ENCODE data around the gene EMID1. TPM values are rescaled to one million over a fixed set of nuclear protein-coding genes. Genes with fewer than 3 reads are reported as not detected.
A peak's percentile ranks its signal among the peaks of the same experiment; 100 is the strongest.

EMID1 gene
- total RNA-seq (2014; rRNA removed; shearing (Covaris generic)), result 4.5 and 5.6 TPM in 2 replicates

DNA sequence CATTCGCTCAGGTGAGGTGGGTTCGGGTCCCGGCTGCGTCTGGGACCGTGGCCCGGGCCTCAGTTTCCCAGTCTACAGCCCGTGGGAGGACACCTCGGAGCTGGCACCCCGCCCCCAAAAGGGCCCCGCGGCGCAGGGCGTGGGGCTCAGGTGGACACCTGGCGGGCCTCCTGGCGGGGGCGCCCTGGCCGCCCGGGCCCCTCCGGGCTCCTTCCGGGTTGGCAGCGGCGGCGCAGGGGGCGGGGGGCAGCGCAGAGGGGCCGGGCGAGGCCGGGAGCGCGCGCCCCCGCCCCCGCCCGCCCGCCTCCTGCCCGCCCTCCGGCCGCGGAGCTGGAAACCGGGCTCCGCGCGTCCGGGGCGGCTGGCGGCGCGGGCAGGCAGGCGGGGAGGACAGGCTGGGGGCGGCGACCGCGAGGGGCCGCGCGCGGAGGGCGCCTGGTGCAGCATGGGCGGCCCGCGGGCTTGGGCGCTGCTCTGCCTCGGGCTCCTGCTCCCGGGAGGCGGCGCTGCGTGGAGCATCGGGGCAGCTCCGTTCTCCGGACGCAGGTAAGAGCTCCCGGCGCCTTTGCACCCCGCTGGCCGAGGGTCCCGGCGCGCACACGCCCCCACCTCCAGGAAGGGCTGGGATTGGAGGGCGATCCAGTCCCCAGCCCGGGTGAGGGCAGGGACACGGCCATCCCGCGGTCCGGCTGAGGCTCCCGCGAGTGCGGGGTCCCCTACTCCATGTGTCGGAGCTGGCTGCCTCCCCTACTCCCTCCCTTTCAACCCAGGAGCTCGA, at the start of gene EMID1:
Gene EMID1, plus strand, starts transcription at position 303 of the 778 bp plus-strand sequence. Its CDS starts 143 bp downstream, at position 446.
- peak within 1 kb of the TSS; percentile 74 for H3K4me3 ChIP-seq (ENCODE audit: insufficient read depth, low read depth, low read length)
- H3K27me3 ChIP-seq (ENCODE audit: control insufficient read depth, insufficient read depth, low read length), result peaks cover 11% of the 10 kb centered on the region; the same call in 1 of the 2 replicates
- peak; percentile 93 for DNase-seq

GRCh38 chr22:29155966-29156365, 49.7 kb upstream of the EMID1 start:
- DNase-seq, result no peak
- no peaks in the 10 kb centered on the region for H3K27me3 ChIP-seq (ENCODE audit: control insufficient read depth, insufficient read depth, low read length)
- no peak overlapping the region for H3K4me3 ChIP-seq (ENCODE audit: insufficient read depth, low read depth, low read length)
- H3K36me3 ChIP-seq (replicated peaks; ENCODE audit: control insufficient read depth, insufficient read depth, low read length), result no peaks in the 10 kb centered on the region

More for the DNA sequence above, at the start of gene EMID1:
- no peaks in the 10 kb centered on the region for H3K36me3 ChIP-seq (replicated peaks; ENCODE audit: control insufficient read depth, insufficient read depth, low read length)

DNA sequence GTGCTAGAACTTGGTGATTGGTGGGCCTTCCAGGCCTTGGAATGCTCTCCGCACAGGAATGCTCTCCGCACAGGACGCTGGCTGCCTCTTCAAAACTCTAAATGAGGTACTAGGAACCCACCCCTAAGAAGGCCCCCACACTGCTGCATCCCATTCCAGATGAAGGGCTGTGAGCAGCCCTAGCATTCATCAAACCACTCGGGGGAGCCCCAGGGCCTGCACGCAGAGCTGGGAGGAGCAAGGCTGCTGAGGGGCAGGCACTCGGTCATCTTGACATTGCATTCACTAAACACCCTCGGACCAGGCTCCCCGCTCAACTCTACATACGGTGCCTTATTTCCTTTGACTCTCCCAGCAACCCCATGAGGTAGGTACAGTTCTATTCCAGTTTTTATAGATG, 49.2 kb upstream of the EMID1 start:
- no peaks in the 10 kb centered on the region for H3K36me3 ChIP-seq (replicated peaks; ENCODE audit: control insufficient read depth, insufficient read depth, low read length)
- no peak overlapping the region for H3K4me3 ChIP-seq (ENCODE audit: insufficient read depth, low read depth, low read length)
- no peaks in the 10 kb centered on the region for H3K27me3 ChIP-seq (ENCODE audit: control insufficient read depth, insufficient read depth, low read length)
- DNase-seq, result peak; percentile 76

GRCh38 chr22:29157759-29158535, 47.7 kb upstream of the EMID1 start:
- DNase-seq, result peak; percentile 48
- Histone ChIP-seq H3K27me3 (ENCODE audit: control insufficient read depth, insufficient read depth, low read length) (no peaks in the 10 kb centered on the region), H3K36me3 (replicated peaks; ENCODE audit: control insufficient read depth, insufficient read depth, low read length) (no peaks in the 10 kb centered on the region), H3K4me3 (ENCODE audit: insufficient read depth, low read depth, low read length) (no peak overlapping the region)

- Histone ChIP-seq H3K36me3 (replicated peaks; ENCODE audit: control insufficient read depth, insufficient read depth, low read length) (no peaks in the 10 kb centered on the region), H3K27me3 (ENCODE audit: control insufficient read depth, insufficient read depth, low read length) (no peaks in the 10 kb centered on the region), H3K4me3 (ENCODE audit: insufficient read depth, low read depth, low read length) (no peak overlapping the region)
- no peak for DNase-seq
These were observed 47.1 kb upstream of the EMID1 start for GRCh38 chr22:29158546-29158945.

DNA sequence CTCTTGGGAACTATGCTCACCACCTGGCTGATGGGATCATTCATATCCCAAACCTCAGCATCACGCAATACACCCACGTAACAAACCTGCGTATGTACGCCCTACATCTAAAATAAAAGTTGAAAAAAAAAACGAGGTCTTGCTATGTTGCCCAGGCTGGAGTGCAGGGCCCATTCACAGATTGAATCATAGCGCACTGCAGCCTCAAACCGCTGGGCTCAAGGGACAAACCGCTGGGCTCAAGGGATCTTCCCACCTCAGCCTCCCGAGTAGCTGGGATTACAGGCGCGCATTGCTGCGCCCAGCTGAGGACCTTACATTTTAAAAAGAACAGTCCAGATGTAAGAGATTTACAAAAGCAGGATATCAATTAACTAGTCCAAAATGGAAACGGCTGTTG, 41.9 kb upstream of the EMID1 start:
- no peak for DNase-seq
- Histone ChIP-seq H3K27me3 (ENCODE audit: control insufficient read depth, insufficient read depth, low read length) (no peaks in the 10 kb centered on the region), H3K4me3 (ENCODE audit: insufficient read depth, low read depth, low read length) (no peak overlapping the region), H3K36me3 (replicated peaks; ENCODE audit: control insufficient read depth, insufficient read depth, low read length) (no peaks in the 10 kb centered on the region)

GRCh38 chr22:29165321-29166060, 40.2 kb upstream of the EMID1 start:
- H3K27me3 ChIP-seq (ENCODE audit: control insufficient read depth, insufficient read depth, low read length), result no peaks in the 10 kb centered on the region
- H3K36me3 ChIP-seq (replicated peaks; ENCODE audit: control insufficient read depth, insufficient read depth, low read length), result no peaks in the 10 kb centered on the region
- no peak overlapping the region for H3K4me3 ChIP-seq (ENCODE audit: insufficient read depth, low read depth, low read length)
- DNase-seq, result no peak

DNA sequence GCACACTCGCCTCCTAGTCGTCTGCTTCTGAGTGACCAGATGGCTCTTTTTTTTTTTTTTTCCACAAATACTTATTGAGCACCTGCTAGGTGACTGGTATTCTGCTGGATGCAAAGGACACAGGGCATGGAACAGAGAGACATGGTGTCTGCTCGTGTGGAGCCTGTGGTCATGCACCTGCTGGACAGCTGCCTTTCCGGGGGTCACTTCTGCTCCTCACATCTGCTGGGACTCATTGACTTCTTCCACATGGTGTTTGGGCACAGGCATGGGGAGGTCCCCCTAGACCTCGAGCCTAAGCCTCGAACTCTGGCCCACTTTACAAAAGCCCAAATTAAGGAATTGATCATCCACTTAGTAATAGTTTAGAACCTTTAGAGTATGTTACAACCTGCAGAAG, 39.5 kb upstream of the EMID1 start:
- Histone ChIP-seq H3K4me3 (ENCODE audit: insufficient read depth, low read depth, low read length) (no peak overlapping the region), H3K27me3 (ENCODE audit: control insufficient read depth, insufficient read depth, low read length) (no peaks in the 10 kb centered on the region), H3K36me3 (replicated peaks; ENCODE audit: control insufficient read depth, insufficient read depth, low read length) (no peaks in the 10 kb centered on the region)
- no peak for DNase-seq

- Histone ChIP-seq H3K4me3 (ENCODE audit: insufficient read depth, low read depth, low read length) (no peak overlapping the region), H3K27me3 (ENCODE audit: control insufficient read depth, insufficient read depth, low read length) (no peaks in the 10 kb centered on the region), H3K36me3 (replicated peaks; ENCODE audit: control insufficient read depth, insufficient read depth, low read length) (no peaks in the 10 kb centered on the region)
- DNase-seq, result no peak
These were observed 38.4 kb upstream of the EMID1 start for GRCh38 chr22:29167032-29167911.

GRCh38 chr22:29171721-29172120, 34.0 kb upstream of the EMID1 start:
- Histone ChIP-seq H3K36me3 (replicated peaks; ENCODE audit: control insufficient read depth, insufficient read depth, low read length) (no peaks in the 10 kb centered on the region), H3K27me3 (ENCODE audit: control insufficient read depth, insufficient read depth, low read length) (no peaks in the 10 kb centered on the region), H3K4me3 (ENCODE audit: insufficient read depth, low read depth, low read length) (no peak overlapping the region)
- DNase-seq, result no peak

DNA sequence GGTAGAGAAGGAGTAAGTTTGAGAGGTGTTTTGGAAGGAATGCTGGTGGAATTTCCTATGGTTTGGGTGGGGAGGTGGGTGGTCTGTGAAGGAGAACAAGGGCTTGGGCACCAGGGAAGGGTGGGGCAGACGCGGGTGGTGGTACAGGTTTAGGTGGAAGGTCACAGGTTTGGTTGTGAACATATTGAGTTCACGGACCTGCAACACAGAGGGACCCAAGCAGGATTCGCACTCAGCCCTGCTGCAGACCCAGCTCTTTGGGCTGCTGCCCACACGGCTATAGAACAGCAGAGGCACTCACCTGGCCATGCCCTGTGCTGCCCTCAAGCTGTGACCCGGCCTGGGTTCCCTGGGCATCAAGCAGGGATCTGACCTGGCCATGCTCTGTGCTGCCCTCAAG, 33.5 kb upstream of the EMID1 start:
- Histone ChIP-seq H3K27me3 (ENCODE audit: control insufficient read depth, insufficient read depth, low read length) (no peaks in the 10 kb centered on the region), H3K36me3 (replicated peaks; ENCODE audit: control insufficient read depth, insufficient read depth, low read length) (no peaks in the 10 kb centered on the region), H3K4me3 (ENCODE audit: insufficient read depth, low read depth, low read length) (no peak overlapping the region)
- DNase-seq, result peak; percentile 23

DNA sequence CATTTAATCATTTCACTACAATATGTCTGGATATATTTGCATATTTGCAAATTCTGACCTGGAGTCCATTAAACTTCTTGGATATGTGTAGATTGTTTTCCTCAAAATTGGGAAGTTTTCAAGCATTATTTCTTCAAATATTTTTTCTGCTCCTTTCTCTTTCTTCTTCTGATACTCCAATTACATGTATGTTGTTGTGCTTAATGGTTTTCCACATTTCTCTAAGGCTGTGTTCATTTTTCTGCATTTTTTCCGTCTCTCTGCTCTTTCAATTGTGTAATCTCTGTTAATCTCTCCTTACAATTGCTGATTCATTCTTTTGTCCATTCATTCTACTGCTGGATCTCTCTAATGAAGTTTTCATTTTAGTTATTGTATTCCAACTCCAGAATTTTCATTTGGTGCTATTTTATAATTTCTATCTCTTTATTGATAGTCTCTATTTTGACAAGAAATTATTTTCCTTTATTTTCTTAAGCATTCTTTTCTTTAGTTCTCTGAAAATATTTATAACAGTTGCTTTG, 30.3 kb upstream of the EMID1 start:
- no peaks in the 10 kb centered on the region for H3K36me3 ChIP-seq (replicated peaks; ENCODE audit: control insufficient read depth, insufficient read depth, low read length)
- no peaks in the 10 kb centered on the region for H3K27me3 ChIP-seq (ENCODE audit: control insufficient read depth, insufficient read depth, low read length)
- no peak for DNase-seq
- no peak overlapping the region for H3K4me3 ChIP-seq (ENCODE audit: insufficient read depth, low read depth, low read length)

- Histone ChIP-seq H3K4me3 (ENCODE audit: insufficient read depth, low read depth, low read length) (no peak overlapping the region), H3K36me3 (replicated peaks; ENCODE audit: control insufficient read depth, insufficient read depth, low read length) (no peaks in the 10 kb centered on the region), H3K27me3 (ENCODE audit: control insufficient read depth, insufficient read depth, low read length) (no peaks in the 10 kb centered on the region)
- DNase-seq, result no peak
These were observed 21.5 kb upstream of the EMID1 start for GRCh38 chr22:29183971-29184848.
